ENCODE results near the gene TERF2IP. TPM values are rescaled to one million over a fixed set of nuclear protein-coding genes. Genes with fewer than 3 reads are reported as not detected.

Gene TERF2IP
- polyA plus RNA-seq, 1 donor (not counting 4 experiments of a cell fraction or from before 2014, with no cell fraction given) = 24.4 TPM

- TF ChIP-seq EZH2 (IDR thresholded peaks at IDR 0.05; ENCODE audit: low read length) = no peak
- TF ChIP-seq CTCF (optimal IDR thresholded peaks at IDR 0.05 in 1 of 3, IDR thresholded peaks at IDR 0.05 in 1 of 3, conservative IDR thresholded peaks at IDR 0.05 in 1 of 3; ENCODE audit: extremely low read depth in 1 of 3, insufficient read depth in 2 of 3, low read length in 3 of 3) = no peak
- H3K4me1 ChIP-seq (ENCODE audit: control insufficient read depth, extremely low read depth, insufficient read depth, low read length) = peaks cover 7% of the 10 kb centered on the region
- peaks cover 4% of the 10 kb centered on the region for H4K20me1 ChIP-seq (ENCODE audit: control insufficient read depth, extremely low read depth, insufficient read depth, low read length)
- H3K9me1 ChIP-seq (ENCODE audit: control insufficient read depth, extremely low read depth, insufficient read depth, low read length) = peaks cover 2% of the 10 kb centered on the region
- H3K4me3 ChIP-seq (ENCODE audit: control insufficient read depth in 2 of 3, extremely low read depth in 1 of 3, insufficient read depth in 2 of 3, low read depth in 1 of 3, low read length in 3 of 3) = no peak overlapping the region
- H3K27ac ChIP-seq (ENCODE audit: control insufficient read depth, insufficient read depth, low read length) = no peak overlapping the region
- no peak overlapping the region for H2AFZ ChIP-seq (ENCODE audit: control insufficient read depth, low read length)
- H3K79me2 ChIP-seq (ENCODE audit: control insufficient read depth, insufficient read depth, low read length) = peaks cover 56% of the 10 kb centered on the region
- H3K27me3 ChIP-seq (ENCODE audit: control insufficient read depth, extremely low read depth, insufficient read depth, low read length) = no peaks in the 10 kb centered on the region
- H3K4me2 ChIP-seq (ENCODE audit: control insufficient read depth, extremely low read depth, insufficient read depth, low read depth, low read length) = no peak overlapping the region
- DNase-seq (ENCODE audit: low read depth, low spot score) (no peak), FAIRE-seq (no peak)
- no peaks in the 10 kb centered on the region for H3K9me3 ChIP-seq (ENCODE audit: control insufficient read depth, low read depth, low read length)
- dilution Hi-C loops (cut with MboI; ENCODE audit: extremely low pct_ligation_motif_present, low sequenced_read_pairs) = no loop called here
- H3K9ac ChIP-seq (ENCODE audit: control insufficient read depth, extremely low read depth, insufficient read depth, low read length) = no peak overlapping the region
- H3K36me3 ChIP-seq (ENCODE audit: control insufficient read depth in 2 of 2, extremely low read depth in 1 of 2, insufficient read depth in 2 of 2, low read length in 2 of 2) = peaks cover 17% of the 10 kb centered on the region in 2 experiments
Measured at GRCh38 chr16:75653922-75654321, 6.3 kb downstream of the TERF2IP start.

GRCh38 chr16:75658175-75658574, 10.6 kb downstream of the TERF2IP start:
- Histone ChIP-seq H3K9ac (ENCODE audit: control insufficient read depth, extremely low read depth, insufficient read depth, low read length) (no peak overlapping the region), H3K27me3 (ENCODE audit: control insufficient read depth, extremely low read depth, insufficient read depth, low read length) (no peaks in the 10 kb centered on the region), H3K4me1 (ENCODE audit: control insufficient read depth, extremely low read depth, insufficient read depth, low read length) (no peaks in the 10 kb centered on the region), H2AFZ (ENCODE audit: control insufficient read depth, low read length) (no peak overlapping the region), H3K79me2 (ENCODE audit: control insufficient read depth, insufficient read depth, low read length) (peaks cover 13% of the 10 kb centered on the region), H3K4me3 (ENCODE audit: control insufficient read depth in 2 of 3, extremely low read depth in 1 of 3, insufficient read depth in 2 of 3, low read depth in 1 of 3, low read length in 3 of 3) (no peak overlapping the region), H3K36me3 (ENCODE audit: control insufficient read depth in 2 of 2, extremely low read depth in 1 of 2, insufficient read depth in 2 of 2, low read length in 2 of 2) (peaks cover 13 to 17% of the 10 kb centered on the region in 2 experiments), H3K9me3 (ENCODE audit: control insufficient read depth, low read depth, low read length) (no peaks in the 10 kb centered on the region), H3K4me2 (ENCODE audit: control insufficient read depth, extremely low read depth, insufficient read depth, low read depth, low read length) (no peak overlapping the region), H4K20me1 (ENCODE audit: control insufficient read depth, extremely low read depth, insufficient read depth, low read length) (no peaks in the 10 kb centered on the region), H3K27ac (ENCODE audit: control insufficient read depth, insufficient read depth, low read length) (no peak overlapping the region), H3K9me1 (ENCODE audit: control insufficient read depth, extremely low read depth, insufficient read depth, low read length) (no peaks in the 10 kb centered on the region)
- dilution Hi-C loops (cut with MboI; ENCODE audit: extremely low pct_ligation_motif_present, low sequenced_read_pairs) = no loop called here
- DNase-seq (ENCODE audit: low read depth, low spot score) (no peak), FAIRE-seq (no peak)
- no peak for TF ChIP-seq CTCF (optimal IDR thresholded peaks at IDR 0.05 in 1 of 3, IDR thresholded peaks at IDR 0.05 in 1 of 3, conservative IDR thresholded peaks at IDR 0.05 in 1 of 3; ENCODE audit: extremely low read depth in 1 of 3, insufficient read depth in 2 of 3, low read length in 3 of 3)
- TF ChIP-seq EZH2 (IDR thresholded peaks at IDR 0.05; ENCODE audit: low read length) = no peak
